ENCODE results near the gene TRIM75.
"Not testable (repeated sequence)": the region's sequence is repeated elsewhere in the genome, so short reads cannot be mapped to it uniquely, and the experiment has no call there.

TRIM75 gene

GRCh38 chr4:165053645-165054044, at the start of gene TRIM75:
TRIM75 (plus strand) TSS chr4:165053866; CDS start chr4:165059148, 5,282 bp downstream.
- no peaks in the 10 kb centered on the region for H3K36me3 ChIP-seq (ENCODE audit: control insufficient read depth, insufficient read depth, low read length)
- no peak within 1 kb of the TSS for H3K27ac ChIP-seq (ENCODE audit: low read depth, low read length)
- H3K27me3 ChIP-seq (ENCODE audit: control insufficient read depth, insufficient read depth, low read length), result no peaks in the 10 kb centered on the region
- H3K4me1 ChIP-seq (ENCODE audit: control insufficient read depth, insufficient read depth, low read length), result no peaks in the 10 kb centered on the region
- no peak within 1 kb of the TSS for H3K9ac ChIP-seq (ENCODE audit: low read length)
- H3K4me3 ChIP-seq (ENCODE audit: low read length), result no peak within 1 kb of the TSS

GRCh38 chr4:165005352-165005925, 48.2 kb upstream of the TRIM75 start:
- no peak overlapping the region for H3K27ac ChIP-seq (ENCODE audit: low read depth, low read length)
- H3K9ac ChIP-seq (ENCODE audit: low read length), result no peak overlapping the region
- no peaks in the 10 kb centered on the region for H3K27me3 ChIP-seq (ENCODE audit: control insufficient read depth, insufficient read depth, low read length)
- H3K4me1 ChIP-seq (ENCODE audit: control insufficient read depth, insufficient read depth, low read length), result no peaks in the 10 kb centered on the region
- no peaks in the 10 kb centered on the region for H3K36me3 ChIP-seq (ENCODE audit: control insufficient read depth, insufficient read depth, low read length)
- no peak overlapping the region for H3K4me3 ChIP-seq (ENCODE audit: low read length)

GRCh38 chr4:165006456-165006855, 47.2 kb upstream of the TRIM75 start:
- H3K4me3 ChIP-seq (ENCODE audit: low read length), result no peak overlapping the region
- H3K36me3 ChIP-seq (ENCODE audit: control insufficient read depth, insufficient read depth, low read length), result no peaks in the 10 kb centered on the region
- no peak overlapping the region for H3K27ac ChIP-seq (ENCODE audit: low read depth, low read length)
- H3K9ac ChIP-seq (ENCODE audit: low read length), result no peak overlapping the region
- no peaks in the 10 kb centered on the region for H3K4me1 ChIP-seq (ENCODE audit: control insufficient read depth, insufficient read depth, low read length)
- H3K27me3 ChIP-seq (ENCODE audit: control insufficient read depth, insufficient read depth, low read length), result no peaks in the 10 kb centered on the region

- no peak overlapping the region for H3K4me3 ChIP-seq (ENCODE audit: low read length)
- no peak overlapping the region for H3K27ac ChIP-seq (ENCODE audit: low read depth, low read length)
- H3K36me3 ChIP-seq (ENCODE audit: control insufficient read depth, insufficient read depth, low read length), result no peaks in the 10 kb centered on the region
- no peak overlapping the region for H3K9ac ChIP-seq (ENCODE audit: low read length)
- no peaks in the 10 kb centered on the region for H3K4me1 ChIP-seq (ENCODE audit: control insufficient read depth, insufficient read depth, low read length)
- no peaks in the 10 kb centered on the region for H3K27me3 ChIP-seq (ENCODE audit: control insufficient read depth, insufficient read depth, low read length)
These were observed 46.8 kb upstream of the TRIM75 start for GRCh38 chr4:165006886-165007285.

GRCh38 chr4:165009493-165010227, 44.0 kb upstream of the TRIM75 start:
- no peak overlapping the region for H3K27ac ChIP-seq (ENCODE audit: low read depth, low read length)
- H3K4me3 ChIP-seq (ENCODE audit: low read length), result no peak overlapping the region
- no peak overlapping the region for H3K9ac ChIP-seq (ENCODE audit: low read length)
- no peaks in the 10 kb centered on the region for H3K4me1 ChIP-seq (ENCODE audit: control insufficient read depth, insufficient read depth, low read length)
- no peaks in the 10 kb centered on the region for H3K27me3 ChIP-seq (ENCODE audit: control insufficient read depth, insufficient read depth, low read length)
- no peaks in the 10 kb centered on the region for H3K36me3 ChIP-seq (ENCODE audit: control insufficient read depth, insufficient read depth, low read length)

GRCh38 chr4:165010487-165010886, 43.2 kb upstream of the TRIM75 start:
- H3K27ac ChIP-seq (ENCODE audit: low read depth, low read length), result no peak overlapping the region
- H3K4me1 ChIP-seq (ENCODE audit: control insufficient read depth, insufficient read depth, low read length), result no peaks in the 10 kb centered on the region
- no peaks in the 10 kb centered on the region for H3K36me3 ChIP-seq (ENCODE audit: control insufficient read depth, insufficient read depth, low read length)
- H3K4me3 ChIP-seq (ENCODE audit: low read length), result no peak overlapping the region
- no peak overlapping the region for H3K9ac ChIP-seq (ENCODE audit: low read length)
- no peaks in the 10 kb centered on the region for H3K27me3 ChIP-seq (ENCODE audit: control insufficient read depth, insufficient read depth, low read length)

- Histone ChIP-seq H3K9ac (ENCODE audit: low read length) (no peak overlapping the region), H3K27ac (ENCODE audit: low read depth, low read length) (no peak overlapping the region), H3K36me3 (ENCODE audit: control insufficient read depth, insufficient read depth, low read length) (no peaks in the 10 kb centered on the region), H3K4me3 (ENCODE audit: low read length) (no peak overlapping the region), H3K4me1 (ENCODE audit: control insufficient read depth, insufficient read depth, low read length) (no peaks in the 10 kb centered on the region), H3K27me3 (ENCODE audit: control insufficient read depth, insufficient read depth, low read length) (no peaks in the 10 kb centered on the region)
These were observed 42.7 kb upstream of the TRIM75 start for GRCh38 chr4:165010991-165011390.

GRCh38 chr4:165011403-165011802, 42.3 kb upstream of the TRIM75 start:
- Histone ChIP-seq H3K9ac (ENCODE audit: low read length) (no peak overlapping the region), H3K27ac (ENCODE audit: low read depth, low read length) (no peak overlapping the region), H3K4me1 (ENCODE audit: control insufficient read depth, insufficient read depth, low read length) (no peaks in the 10 kb centered on the region), H3K36me3 (ENCODE audit: control insufficient read depth, insufficient read depth, low read length) (no peaks in the 10 kb centered on the region), H3K27me3 (ENCODE audit: control insufficient read depth, insufficient read depth, low read length) (no peaks in the 10 kb centered on the region), H3K4me3 (ENCODE audit: low read length) (no peak overlapping the region)

GRCh38 chr4:165013691-165014090, 40.0 kb upstream of the TRIM75 start:
- Histone ChIP-seq H3K27ac (ENCODE audit: low read depth, low read length) (no peak overlapping the region), H3K36me3 (ENCODE audit: control insufficient read depth, insufficient read depth, low read length) (no peaks in the 10 kb centered on the region), H3K9ac (ENCODE audit: low read length) (no peak overlapping the region), H3K4me1 (ENCODE audit: control insufficient read depth, insufficient read depth, low read length) (no peaks in the 10 kb centered on the region), H3K27me3 (ENCODE audit: control insufficient read depth, insufficient read depth, low read length) (no peaks in the 10 kb centered on the region), H3K4me3 (ENCODE audit: low read length) (no peak overlapping the region)

GRCh38 chr4:165016971-165017370, 36.7 kb upstream of the TRIM75 start:
- Histone ChIP-seq H3K27me3 (ENCODE audit: control insufficient read depth, insufficient read depth, low read length) (no peaks in the 10 kb centered on the region), H3K9ac (ENCODE audit: low read length) (no peak overlapping the region), H3K27ac (ENCODE audit: low read depth, low read length) (no peak overlapping the region), H3K4me1 (ENCODE audit: control insufficient read depth, insufficient read depth, low read length) (no peaks in the 10 kb centered on the region), H3K4me3 (ENCODE audit: low read length) (no peak overlapping the region), H3K36me3 (ENCODE audit: control insufficient read depth, insufficient read depth, low read length) (no peaks in the 10 kb centered on the region)

- not testable (repeated sequence) for H3K27ac ChIP-seq (ENCODE audit: low read depth, low read length); H3K27me3 ChIP-seq (ENCODE audit: control insufficient read depth, insufficient read depth, low read length); H3K4me3 ChIP-seq (ENCODE audit: low read length); H3K36me3 ChIP-seq (ENCODE audit: control insufficient read depth, insufficient read depth, low read length); H3K9ac ChIP-seq (ENCODE audit: low read length); H3K4me1 ChIP-seq (ENCODE audit: control insufficient read depth, insufficient read depth, low read length)
These were observed 33.7 kb upstream of the TRIM75 start for GRCh38 chr4:165019995-165020394.

- not testable (repeated sequence) for H3K27me3 ChIP-seq (ENCODE audit: control insufficient read depth, insufficient read depth, low read length); H3K36me3 ChIP-seq (ENCODE audit: control insufficient read depth, insufficient read depth, low read length); H3K4me3 ChIP-seq (ENCODE audit: low read length); H3K4me1 ChIP-seq (ENCODE audit: control insufficient read depth, insufficient read depth, low read length); H3K9ac ChIP-seq (ENCODE audit: low read length); H3K27ac ChIP-seq (ENCODE audit: low read depth, low read length)
These were observed 27.9 kb upstream of the TRIM75 start for GRCh38 chr4:165025782-165026181.

- Histone ChIP-seq H3K36me3 (ENCODE audit: control insufficient read depth, insufficient read depth, low read length) (no peaks in the 10 kb centered on the region), H3K4me1 (ENCODE audit: control insufficient read depth, insufficient read depth, low read length) (no peaks in the 10 kb centered on the region), H3K4me3 (ENCODE audit: low read length) (no peak overlapping the region), H3K27ac (ENCODE audit: low read depth, low read length) (no peak overlapping the region), H3K27me3 (ENCODE audit: control insufficient read depth, insufficient read depth, low read length) (no peaks in the 10 kb centered on the region), H3K9ac (ENCODE audit: low read length) (no peak overlapping the region)
These were observed 25.8 kb upstream of the TRIM75 start for GRCh38 chr4:165027762-165028402.

All from rectal smooth muscle tissue (tissue), 1 donor.